Germinal center (tissue), 1 donor: ENCODE data around the gene LHX3.

ENCODE experiments used
- DNase-seq: peaks from one replicate; pipeline ENCODE4 v3.0.0; 2012; ENCODE audit warnings: mixed read lengths, low spot score

The LHX3 gene

DNA sequence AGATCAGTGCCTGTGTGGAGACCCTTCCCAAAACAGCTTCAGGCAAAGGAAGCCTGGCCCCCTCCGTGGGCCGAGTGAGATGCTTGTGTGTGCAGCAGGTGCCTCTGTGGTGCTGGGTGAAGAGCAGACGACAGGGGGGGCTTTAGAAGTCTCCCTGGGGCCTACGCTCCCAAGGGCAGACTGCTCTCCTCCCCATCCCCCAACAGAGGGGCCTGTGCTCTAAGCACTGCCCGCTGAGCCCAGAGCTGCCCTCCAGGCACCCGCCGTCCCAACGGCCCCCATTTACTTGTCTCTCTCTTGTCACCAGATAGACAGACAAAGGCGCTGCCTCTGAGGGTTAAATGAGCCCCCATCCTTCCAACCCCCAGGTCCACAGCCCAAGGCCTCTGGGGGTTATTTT lies 2.7 kb upstream of the LHX3 start:
- DNase-seq, result no peak

DNA sequence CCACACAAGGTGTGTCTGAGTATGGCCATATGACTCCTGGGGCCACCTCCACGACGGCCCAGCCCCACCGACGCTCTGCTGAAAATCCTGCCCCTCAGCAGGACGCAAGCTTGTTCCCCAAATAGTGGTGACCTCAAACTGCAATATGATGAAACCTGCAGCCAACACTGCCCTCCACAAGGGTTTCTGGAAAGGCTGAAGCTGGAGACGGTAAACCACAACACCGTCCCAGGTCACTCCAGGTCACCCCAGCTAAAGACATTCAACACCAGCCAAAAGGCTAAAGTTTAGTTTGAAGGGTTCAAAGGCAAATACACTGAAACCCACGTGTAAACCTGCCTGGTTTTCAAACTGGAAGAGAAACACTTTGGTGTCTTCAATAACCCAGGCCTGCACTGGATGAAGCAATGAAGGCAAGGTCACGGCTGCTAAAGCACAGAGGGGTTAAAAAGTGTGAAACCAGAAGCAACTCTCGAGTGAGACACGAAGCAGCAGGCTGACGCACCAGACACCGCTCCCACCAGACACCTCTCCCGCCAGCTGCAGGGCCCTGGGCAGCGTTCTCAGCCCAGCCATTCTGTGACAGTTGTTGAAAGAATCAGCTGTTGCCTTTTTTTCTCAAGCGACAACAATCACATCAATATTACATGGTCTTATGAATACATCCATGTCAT lies 1.8 kb upstream of the LHX3 start:
- DNase-seq, result no peak

DNA sequence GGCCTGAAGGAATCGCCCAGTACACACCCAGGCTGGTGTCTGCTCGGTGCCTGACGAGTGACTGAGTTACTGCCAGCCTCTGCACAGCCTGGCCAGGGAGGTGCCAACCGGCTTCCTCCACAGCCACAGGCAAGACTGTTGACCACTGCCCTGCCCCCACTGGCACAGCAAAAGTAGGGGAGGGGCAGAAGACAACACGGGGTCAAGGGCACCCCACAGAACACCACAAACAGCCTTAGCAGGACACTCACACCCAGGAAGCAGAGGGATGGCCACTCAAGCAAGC lies 722 bp upstream of the LHX3 start:
- DNase-seq, result no peak

DNA sequence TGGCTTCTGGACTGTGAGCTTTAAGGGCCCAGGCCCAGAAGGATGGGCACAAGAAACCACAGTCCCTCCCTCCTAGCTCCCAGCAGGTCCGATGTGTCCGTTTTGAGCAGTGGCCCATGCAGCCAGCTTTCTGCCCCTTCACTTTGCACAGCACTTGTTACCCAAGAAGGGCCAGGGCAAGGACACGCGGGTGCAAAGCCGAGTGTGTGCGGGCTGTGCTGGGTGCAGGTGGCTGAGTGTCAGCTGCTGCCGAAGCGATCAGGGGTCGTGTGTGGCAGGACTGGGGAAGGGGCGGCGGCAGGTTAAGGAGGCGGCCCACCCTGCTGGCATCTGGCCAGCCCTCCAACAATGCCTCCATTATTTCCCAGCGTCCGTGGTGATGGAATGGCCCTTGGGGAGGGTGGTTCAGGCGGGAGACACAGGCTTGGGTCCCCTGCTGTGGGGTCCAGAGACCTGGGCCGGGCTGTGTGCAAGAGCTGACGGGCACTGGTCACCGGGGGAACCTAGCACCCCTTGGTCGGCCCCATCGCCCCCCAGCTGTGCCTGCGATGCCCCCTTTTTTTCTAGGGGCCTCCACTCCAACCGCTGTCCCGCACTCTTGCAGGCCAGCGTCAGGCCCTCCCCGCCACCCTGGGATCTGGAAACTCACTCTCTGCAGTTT lies 653 bp downstream of the LHX3 start:
- no peak for DNase-seq

DNA sequence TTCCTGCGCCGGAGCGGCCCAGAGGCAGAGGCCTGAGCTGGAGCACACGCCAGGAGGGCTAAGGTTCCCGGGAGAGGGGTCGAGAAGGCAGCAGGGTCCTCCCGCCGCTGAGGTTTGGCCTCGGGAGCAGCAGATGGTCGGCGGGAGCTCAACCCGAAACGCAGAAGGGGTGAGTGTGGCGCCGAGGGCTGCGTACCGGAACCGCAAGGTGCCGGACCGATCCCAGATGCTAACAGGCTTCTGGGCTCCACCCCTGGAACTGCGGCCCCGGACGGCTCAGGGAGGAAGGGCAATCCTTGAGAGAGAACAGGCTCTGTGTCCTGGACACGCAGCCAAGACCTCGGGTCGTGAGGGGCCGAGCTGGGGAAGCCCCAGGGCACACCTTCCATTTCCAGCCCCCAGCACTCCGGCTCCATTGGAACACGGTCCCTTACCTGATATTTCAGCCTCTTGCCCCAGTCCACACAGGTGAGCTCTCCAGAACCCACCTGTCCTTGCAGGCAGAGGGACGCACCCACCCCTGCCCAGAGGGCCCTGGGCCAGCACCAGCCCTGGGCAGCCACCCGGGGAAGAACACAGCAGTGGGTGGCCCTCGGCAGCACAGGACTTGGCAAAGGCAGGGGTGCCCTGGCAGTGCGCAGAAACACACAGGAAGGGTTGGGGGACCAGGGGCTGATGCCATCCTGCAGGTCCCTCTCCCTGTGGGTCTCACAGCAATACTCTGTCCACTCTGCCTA lies 1.4 kb downstream of the LHX3 start:
- DNase-seq, result no peak

- DNase-seq, result no peak
Measured at GRCh38 chr9:136202454-136203407, 2.2 kb downstream of the LHX3 start.

- DNase-seq, result peak; percentile 44
Measured at GRCh38 chr9:136201609-136202453, 3.1 kb downstream of the LHX3 start.

- no peak for DNase-seq
Measured at GRCh38 chr9:136201174-136201573, 3.8 kb downstream of the LHX3 start.

- no peak for DNase-seq
Measured at GRCh38 chr9:136200424-136200823, 4.5 kb downstream of the LHX3 start.

DNA sequence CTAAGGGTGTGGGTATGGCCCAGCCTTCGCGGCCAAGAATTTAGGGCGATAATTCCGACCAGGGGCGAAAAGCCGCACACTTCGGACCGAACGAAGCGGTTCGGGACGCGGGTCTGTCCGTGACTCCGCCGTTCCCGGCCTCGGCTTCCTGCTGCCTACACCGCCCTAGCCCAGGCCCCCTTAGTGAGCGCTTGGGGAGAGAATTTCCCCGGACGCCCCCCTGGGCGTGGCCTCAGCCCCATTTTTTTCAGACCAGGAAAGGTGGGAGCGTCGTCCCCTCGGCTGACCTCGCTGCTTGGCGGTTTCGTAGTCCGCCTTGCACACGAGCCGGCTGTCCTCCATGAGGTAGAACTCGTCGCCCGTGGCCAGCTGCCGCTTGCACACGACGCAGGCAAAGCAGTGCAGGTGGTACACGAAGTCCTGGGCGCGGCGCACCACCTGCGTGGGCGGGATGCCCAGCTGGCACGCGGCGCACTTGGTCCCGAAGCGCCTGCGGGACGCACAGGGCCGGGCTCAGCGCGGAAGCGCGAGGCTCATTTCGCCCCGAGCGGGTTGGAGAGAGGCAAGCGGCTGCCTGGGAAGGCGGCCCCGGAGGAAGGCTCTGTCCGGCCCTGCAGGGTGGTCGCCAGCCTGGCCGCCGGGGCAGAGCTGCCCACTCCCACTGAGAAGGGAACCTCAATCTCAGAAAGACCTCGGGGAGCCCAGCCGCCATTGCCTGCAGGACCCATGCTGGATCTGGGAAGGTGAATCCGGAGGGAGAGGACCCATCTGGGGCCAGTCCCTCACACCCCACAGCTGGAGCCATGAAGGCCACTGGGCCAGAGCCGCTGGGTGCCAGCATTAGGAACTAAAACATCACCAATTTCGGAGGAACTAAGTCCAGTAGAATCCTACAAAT lies 5.3 kb downstream of the LHX3 start:
- no peak for DNase-seq

GRCh38 chr9:136198605-136199083 lies 6.3 kb downstream of the LHX3 start:
- DNase-seq, result no peak

DNA sequence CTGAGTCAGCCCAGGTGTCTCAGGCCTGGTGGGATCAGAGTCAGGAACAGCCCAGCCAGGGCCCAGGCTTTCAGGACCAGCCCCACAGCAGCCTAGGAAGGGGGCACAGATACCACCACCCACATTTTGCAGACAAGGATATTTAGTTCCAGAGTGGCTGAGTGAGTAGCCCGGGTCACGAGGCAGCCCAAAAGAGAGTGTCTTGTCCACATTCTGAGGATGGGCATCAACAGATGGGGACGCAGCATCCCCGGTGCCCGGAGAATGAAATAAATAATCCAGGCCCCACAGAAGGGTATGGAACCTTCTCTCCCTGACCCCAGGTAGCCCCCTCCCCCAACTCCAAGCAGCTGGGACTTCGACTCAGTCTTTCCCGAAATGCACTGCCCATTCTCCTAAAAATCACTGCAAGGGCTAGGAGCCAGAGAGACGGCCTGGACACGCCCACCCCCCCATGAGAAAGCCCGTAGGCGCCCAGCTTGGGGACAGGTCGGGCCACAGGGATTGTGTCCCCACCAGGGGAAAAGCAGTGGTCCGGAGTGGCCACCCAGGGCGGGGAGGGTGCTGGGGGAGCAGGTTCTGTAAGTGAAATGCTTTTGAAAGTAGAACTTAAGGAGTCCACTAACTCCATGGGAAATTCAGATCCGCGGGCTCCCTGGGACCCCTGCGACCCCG lies 6.9 kb downstream of the LHX3 start:
- no peak for DNase-seq

- peak; percentile 55 for DNase-seq
Measured at GRCh38 chr9:136197084-136197875, 7.6 kb downstream of the LHX3 start.

DNA sequence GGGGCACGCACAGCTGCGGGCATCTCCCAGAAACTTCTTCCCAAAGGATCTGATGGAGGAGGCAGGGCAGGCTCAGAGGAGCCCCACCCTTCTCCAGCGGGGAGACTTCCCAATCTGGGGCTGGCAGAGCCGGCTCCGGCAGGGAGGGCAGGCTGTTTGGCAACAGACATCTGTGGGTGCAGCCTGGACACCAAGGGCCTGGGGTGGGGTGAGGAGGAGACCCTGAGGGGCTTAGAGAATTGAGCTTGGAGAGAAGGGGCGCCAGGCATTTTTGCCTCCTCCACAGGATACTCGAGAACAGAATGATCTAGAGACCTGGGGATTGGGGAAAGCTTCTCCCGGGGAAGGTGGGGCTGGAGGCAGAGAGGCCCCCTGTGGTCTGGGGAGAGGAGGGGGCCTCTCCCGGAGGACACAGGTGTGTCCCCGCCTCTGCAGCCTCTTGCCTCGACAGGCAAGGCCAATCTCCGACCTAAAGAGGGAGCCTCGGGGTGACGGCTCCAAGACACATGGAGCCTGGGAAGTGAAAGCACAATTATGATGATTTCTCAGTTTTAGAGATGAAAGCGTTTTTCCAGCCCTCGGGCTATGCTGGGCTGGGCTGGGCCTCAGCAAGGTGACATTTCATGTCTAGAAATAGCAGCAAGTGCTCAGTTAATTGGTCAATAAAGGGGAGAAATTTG lies 8.4 kb downstream of the LHX3 start:
- peak; percentile 30 for DNase-seq

- no peak for DNase-seq
Measured at GRCh38 chr9:136194540-136194939, 10.4 kb downstream of the LHX3 start.

GRCh38 chr9:136193891-136194279 lies 11.0 kb downstream of the LHX3 start:
- DNase-seq, result no peak

- no peak for DNase-seq
Measured at GRCh38 chr9:136193127-136193890, 11.6 kb downstream of the LHX3 start.
